ENCODE data around the gene NUP62. TPM values are rescaled to one million over a fixed set of nuclear protein-coding genes. Genes with fewer than 3 reads are reported as not detected.

The NUP62 gene
- total and polyA plus RNA-seq, 2 experiments from 2014 or later = 55.5 to 99.4 TPM

DNA sequence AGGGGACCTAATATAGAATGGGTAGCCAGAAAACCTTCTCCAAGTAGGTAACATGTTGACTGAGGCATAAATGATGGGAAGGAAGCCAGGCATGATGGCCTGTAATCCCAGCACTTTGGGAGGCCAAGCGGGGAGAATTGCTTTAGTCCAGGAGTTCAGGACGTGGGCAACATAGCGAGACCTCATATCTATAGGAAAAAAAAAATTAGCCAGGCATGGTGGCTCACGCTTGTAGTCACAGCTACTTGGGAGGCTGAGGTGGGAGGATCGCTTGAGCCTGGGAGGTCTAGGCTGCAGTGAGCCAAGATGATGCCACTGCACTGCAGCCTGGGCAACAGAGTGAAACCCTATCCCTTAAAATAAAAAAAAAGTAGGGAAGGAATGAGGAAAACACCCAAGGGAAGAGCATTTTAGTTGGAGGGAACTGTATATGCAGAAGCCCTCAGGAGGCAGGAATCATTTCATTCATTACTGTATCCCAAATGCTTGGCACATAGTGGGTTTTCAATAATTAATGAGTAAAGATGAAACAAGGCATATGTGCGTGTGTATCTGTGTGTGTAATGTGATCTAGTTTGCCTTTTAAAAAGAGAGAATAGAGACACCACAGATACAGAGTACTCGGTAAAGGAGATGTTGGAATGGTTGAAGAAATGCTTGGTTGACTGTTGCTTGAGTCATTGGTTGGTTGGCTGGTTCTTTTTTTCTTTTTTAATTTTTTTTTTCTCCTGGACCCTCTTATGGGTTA, 2.2 kb upstream of the NUP62 start (continued):
- TF ChIP-seq, protein P1, sequence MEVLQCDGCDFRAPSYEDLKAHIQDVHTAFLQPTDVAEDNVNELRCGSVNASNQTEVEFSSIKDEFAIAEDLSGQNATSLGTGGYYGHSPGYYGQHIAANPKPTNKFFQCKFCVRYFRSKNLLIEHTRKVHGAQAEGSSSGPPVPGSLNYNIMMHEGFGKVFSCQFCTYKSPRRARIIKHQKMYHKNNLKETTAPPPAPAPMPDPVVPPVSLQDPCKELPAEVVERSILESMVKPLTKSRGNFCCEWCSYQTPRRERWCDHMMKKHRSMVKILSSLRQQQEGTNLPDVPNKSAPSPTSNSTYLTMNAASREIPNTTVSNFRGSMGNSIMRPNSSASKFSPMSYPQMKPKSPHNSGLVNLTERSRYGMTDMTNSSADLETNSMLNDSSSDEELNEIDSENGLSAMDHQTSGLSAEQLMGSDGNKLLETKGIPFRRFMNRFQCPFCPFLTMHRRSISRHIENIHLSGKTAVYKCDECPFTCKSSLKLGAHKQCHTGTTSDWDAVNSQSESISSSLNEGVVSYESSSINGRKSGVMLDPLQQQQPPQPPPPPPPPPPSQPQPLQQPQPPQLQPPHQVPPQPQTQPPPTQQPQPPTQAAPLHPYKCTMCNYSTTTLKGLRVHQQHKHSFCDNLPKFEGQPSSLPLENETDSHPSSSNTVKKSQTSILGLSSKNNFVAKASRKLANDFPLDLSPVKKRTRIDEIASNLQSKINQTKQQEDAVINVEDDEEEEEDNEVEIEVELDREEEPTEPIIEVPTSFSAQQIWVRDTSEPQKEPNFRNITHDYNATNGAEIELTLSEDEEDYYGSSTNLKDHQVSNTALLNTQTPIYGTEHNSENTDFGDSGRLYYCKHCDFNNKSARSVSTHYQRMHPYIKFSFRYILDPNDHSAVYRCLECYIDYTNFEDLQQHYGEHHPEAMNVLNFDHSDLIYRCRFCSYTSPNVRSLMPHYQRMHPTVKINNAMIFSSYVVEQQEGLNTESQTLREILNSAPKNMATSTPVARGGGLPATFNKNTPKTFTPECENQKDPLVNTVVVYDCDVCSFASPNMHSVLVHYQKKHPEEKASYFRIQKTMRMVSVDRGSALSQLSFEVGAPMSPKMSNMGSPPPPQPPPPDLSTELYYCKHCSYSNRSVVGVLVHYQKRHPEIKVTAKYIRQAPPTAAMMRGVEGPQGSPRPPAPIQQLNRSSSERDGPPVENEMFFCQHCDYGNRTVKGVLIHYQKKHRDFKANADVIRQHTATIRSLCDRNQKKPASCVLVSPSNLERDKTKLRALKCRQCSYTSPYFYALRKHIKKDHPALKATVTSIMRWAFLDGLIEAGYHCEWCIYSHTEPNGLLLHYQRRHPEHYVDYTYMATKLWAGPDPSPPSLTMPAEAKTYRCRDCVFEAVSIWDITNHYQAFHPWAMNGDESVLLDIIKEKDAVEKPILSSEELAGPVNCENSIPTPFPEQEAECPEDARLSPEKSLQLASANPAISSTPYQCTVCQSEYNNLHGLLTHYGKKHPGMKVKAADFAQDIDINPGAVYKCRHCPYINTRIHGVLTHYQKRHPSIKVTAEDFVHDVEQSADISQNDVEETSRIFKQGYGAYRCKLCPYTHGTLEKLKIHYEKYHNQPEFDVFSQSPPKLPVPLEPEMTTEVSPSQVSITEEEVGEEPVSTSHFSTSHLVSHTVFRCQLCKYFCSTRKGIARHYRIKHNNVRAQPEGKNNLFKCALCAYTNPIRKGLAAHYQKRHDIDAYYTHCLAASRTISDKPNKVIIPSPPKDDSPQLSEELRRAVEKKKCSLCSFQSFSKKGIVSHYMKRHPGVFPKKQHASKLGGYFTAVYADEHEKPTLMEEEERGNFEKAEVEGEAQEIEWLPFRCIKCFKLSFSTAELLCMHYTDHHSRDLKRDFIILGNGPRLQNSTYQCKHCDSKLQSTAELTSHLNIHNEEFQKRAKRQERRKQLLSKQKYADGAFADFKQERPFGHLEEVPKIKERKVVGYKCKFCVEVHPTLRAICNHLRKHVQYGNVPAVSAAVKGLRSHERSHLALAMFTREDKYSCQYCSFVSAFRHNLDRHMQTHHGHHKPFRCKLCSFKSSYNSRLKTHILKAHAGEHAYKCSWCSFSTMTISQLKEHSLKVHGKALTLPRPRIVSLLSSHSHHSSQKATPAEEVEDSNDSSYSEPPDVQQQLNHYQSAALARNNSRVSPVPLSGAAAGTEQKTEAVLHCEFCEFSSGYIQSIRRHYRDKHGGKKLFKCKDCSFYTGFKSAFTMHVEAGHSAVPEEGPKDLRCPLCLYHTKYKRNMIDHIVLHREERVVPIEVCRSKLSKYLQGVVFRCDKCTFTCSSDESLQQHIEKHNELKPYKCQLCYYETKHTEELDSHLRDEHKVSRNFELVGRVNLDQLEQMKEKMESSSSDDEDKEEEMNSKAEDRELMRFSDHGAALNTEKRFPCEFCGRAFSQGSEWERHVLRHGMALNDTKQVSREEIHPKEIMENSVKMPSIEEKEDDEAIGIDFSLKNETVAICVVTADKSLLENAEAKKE (CRISPR knock-in tag; IDR thresholded peaks at IDR 0.05) = no peak
- no peak for TF ChIP-seq POLR2AphosphoS5 (IDR thresholded peaks at IDR 0.05; ENCODE audit: low read depth)

- Histone ChIP-seq H4K20me1 (replicated peaks; ENCODE audit: insufficient read depth) (peaks cover 22% of the 10 kb centered on the region), H3K4me3 (peak overlapping the region; percentile 99), H3K4me1 (ENCODE audit: insufficient read depth) (peaks cover 10% of the 10 kb centered on the region), H3K36me3 (ENCODE audit: insufficient read depth) (peaks cover 7% of the 10 kb centered on the region), H3K27me3 (ENCODE audit: insufficient read depth) (no peaks in the 10 kb centered on the region), H2AFZ (peak overlapping the region; percentile 66), H3F3A (replicated peaks; ENCODE audit: low read depth) (no peaks in the 10 kb centered on the region; the same call in none of the 2 replicates), H3K9me2 (ENCODE audit: insufficient read depth) (no peaks in the 10 kb centered on the region), H3K4me2 (peak overlapping the region; percentile 78), H3K27ac (ENCODE audit: low read depth) (peak overlapping the region; percentile 82), H3K79me2 (replicated peaks; ENCODE audit: insufficient read depth) (peaks cover 41% of the 10 kb centered on the region)
- peak overlapping the region; percentile 99 for H3K27ac Mint-ChIP-seq
- peak overlapping the region; percentile 93 for H3K4me3 Mint-ChIP-seq
- ATAC-seq (peak; percentile 37), DNase-seq (ENCODE audit: low spot score) (peak; percentile 81)
- H3K27me3 Mint-ChIP-seq (ENCODE audit: insufficient read depth, low read depth, poor library complexity) = peaks cover 23% of the 10 kb centered on the region
- peaks cover 20% of the 10 kb centered on the region for H3K4me1 Mint-ChIP-seq
- TF ChIP-seq STAT1 (IDR thresholded peaks at IDR 0.05; ENCODE audit: unreplicated experiment) (no peak), CREB1 (CRISPR knock-in tag; IDR thresholded peaks at IDR 0.05; ENCODE audit: low read depth) (peak; percentile 31; the same call in 1 of the 2 replicates)
- peaks cover 14% of the 10 kb centered on the region for H3K9me3 Mint-ChIP-seq
- peaks cover 67% of the 10 kb centered on the region for H3K36me3 Mint-ChIP-seq (ENCODE audit: low read depth)
These were observed 1.2 kb upstream of the NUP62 start for GRCh38 chr19:49930483-49931011.
